Activated T-helper 2 cell treated with anti-CD3 and anti-CD28 coated beads, Interferon-gamma antibody, Interleukin-2, Interleukin-4, amounts not matched to agents 10 μg/mL and 5 μg/mL and 100 μg/mL, durations not matched to agents 14 hours and 24 hours and 36 hours (primary cell): ENCODE measurements around the gene TRAK1. TPM values are rescaled to one million over a fixed set of nuclear protein-coding genes. Genes with fewer than 3 reads are reported as not detected.

ENCODE experiments used
- DNase-seq: peaks from one replicate; pipeline ENCODE4 v3.0.0; 2021; ENCODE audit warnings: low spot score
- H3K27ac Mint-ChIP-seq: one replicate; pipeline ENCODE4 v1.8.0; 2021; ENCODE audit warnings: mixed read lengths
- H3K27me3 Mint-ChIP-seq: one replicate; pipeline ENCODE4 v1.8.0; 2021; ENCODE audit warnings: low read depth, mixed read lengths
- H3K36me3 Mint-ChIP-seq: one replicate; pipeline ENCODE4 v1.8.0; 2021; ENCODE audit warnings: low read depth, mixed read lengths
- H3K4me1 Mint-ChIP-seq: one replicate; pipeline ENCODE4 v1.8.0; 2021; ENCODE audit warnings: low read depth, mixed read lengths
- H3K4me3 Mint-ChIP-seq: one replicate; pipeline ENCODE4 v1.8.0; 2021; ENCODE audit warnings: low read depth, mild to moderate bottlenecking, moderate library complexity, mixed read lengths
- H3K9me3 Mint-ChIP-seq: one replicate; pipeline ENCODE4 v1.8.0; 2021; ENCODE audit warnings: mixed read lengths
- intact Hi-C: fragments of 100-400 bp; cut with micrococcal nuclease; formaldehyde crosslinking; loops from one replicate; pipeline ENCODE4 v1.15.1; 2023
- total RNA-seq: library from RNA; stranded (reverse); gene quantifications from 2 replicates; pipeline ENCODE4 v1.2.3, GENCODE V29; 2022

TRAK1 gene
- total RNA-seq, 1 donor from 2014 or later: 37.8 TPM

DNA sequence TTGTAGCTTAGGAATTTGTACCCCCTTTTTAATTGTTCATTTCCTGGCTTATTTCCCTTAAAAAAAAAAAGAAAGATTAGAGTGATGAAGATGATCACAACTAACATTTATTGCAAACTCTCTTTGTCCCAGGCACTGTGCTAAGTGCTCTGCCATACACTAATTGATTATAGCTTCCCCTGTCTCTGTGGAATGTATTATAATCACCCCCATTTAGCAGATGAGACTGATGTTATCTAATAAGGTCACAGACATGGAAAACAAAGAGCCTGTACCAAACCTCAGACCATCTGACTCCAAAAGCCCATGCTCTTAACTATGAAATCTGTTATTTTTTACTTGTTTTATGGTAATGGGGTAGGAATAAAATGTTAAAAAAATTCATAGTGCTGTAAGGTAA, 53.1 kb downstream of the TRAK1 start:
- intact Hi-C loops: no loop called here
- no peak overlapping the region for H3K27ac Mint-ChIP-seq
- peaks cover 17% of the 10 kb centered on the region for H3K4me1 Mint-ChIP-seq
- H3K36me3 Mint-ChIP-seq: no peaks in the 10 kb centered on the region
- no peak overlapping the region for H3K4me3 Mint-ChIP-seq
- no peaks in the 10 kb centered on the region for H3K27me3 Mint-ChIP-seq
- H3K9me3 Mint-ChIP-seq: no peaks in the 10 kb centered on the region
- DNase-seq: no peak

DNA sequence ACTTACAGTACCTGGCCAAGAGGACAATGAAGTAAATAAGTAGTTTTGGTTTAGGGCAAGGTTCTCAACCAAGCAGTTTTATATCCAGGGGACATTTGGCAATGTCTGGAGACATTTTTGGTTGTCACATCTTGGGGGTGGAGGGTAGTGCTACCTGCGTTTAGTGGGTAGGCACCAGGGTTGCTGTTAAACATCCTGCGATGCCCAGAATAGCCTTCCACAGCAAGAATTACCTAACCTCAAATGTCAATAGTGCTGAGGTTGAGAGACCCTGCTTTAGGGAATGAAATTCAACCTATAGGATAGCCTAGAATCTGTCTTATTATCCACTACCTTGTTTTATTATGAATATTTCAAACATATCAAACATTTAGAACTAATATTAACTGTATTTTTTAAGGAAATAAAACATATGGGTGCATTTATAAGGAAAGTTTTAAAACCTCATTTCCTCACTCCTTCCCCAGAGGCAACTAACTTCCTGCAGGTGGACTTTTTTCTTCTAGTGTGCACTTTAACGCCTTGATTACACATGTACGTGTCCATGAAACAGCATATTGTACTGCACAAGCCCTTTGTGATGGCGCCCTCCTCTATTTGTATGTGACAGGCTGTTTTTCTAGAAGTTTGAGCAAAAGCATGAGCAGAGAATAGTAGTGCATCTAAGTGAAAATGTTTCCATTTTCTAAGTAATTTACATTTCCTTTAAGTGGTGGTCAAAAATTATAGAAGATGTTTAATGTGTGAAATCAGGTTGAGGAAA, 57.1 kb downstream of the TRAK1 start:
- peaks cover 17% of the 10 kb centered on the region for H3K4me1 Mint-ChIP-seq
- H3K4me3 Mint-ChIP-seq: no peak overlapping the region
- H3K27me3 Mint-ChIP-seq: no peaks in the 10 kb centered on the region
- DNase-seq: no peak
- H3K27ac Mint-ChIP-seq: no peak overlapping the region
- intact Hi-C loops: no loop called here
- no peaks in the 10 kb centered on the region for H3K9me3 Mint-ChIP-seq
- no peaks in the 10 kb centered on the region for H3K36me3 Mint-ChIP-seq

DNA sequence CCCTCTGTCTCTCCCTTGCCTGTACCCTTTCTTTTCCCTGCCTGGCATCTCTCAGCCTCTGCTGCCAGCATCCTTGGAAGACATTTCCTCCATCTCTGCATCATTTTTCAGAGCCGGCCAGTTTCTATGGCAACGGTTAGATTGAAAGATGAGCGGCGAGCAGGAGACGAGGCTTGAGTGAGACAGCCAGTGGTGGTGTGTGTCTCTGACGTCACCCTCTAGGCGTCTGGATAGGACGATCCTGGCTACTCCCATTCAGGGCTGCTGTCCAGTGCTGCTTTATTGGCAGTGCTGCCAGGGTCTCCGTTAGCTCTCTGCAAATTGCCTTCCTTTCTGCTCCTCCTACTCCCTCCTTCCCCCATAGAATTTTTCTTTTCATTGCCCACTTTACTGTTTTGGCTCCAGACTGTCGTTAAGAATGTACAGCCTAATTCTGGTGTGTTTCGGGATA, 57.9 kb downstream of the TRAK1 start:
- Mint-ChIP-seq H3K36me3 (no peaks in the 10 kb centered on the region), H3K4me3 (no peak overlapping the region), H3K9me3 (no peaks in the 10 kb centered on the region), H3K27me3 (no peaks in the 10 kb centered on the region), H3K27ac (no peak overlapping the region), H3K4me1 (peaks cover 15% of the 10 kb centered on the region)
- no peak for DNase-seq
- intact Hi-C loops: no loop called here

DNA sequence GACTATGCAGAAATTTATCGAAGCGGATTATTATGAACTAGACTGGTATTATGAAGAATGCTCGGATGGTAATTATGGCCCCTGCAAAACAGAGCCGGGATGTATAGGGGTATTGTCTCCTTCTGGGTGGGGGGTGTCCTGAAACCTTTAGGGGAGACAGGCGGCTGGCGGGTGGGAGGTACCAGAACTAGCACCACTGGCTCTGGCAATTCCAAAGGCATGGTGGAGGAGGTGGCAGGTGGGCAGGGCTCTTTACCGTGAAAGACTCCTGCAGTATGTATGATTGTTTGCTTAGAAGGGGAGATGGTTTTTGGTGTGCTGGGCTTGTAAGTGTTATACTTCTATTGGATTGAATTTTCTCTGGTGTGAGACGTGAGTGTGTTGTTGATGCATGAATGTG, 58.4 kb downstream of the TRAK1 start:
- no peak for DNase-seq
- no peak overlapping the region for H3K27ac Mint-ChIP-seq
- H3K4me1 Mint-ChIP-seq: peaks cover 12% of the 10 kb centered on the region
- no peak overlapping the region for H3K4me3 Mint-ChIP-seq
- H3K9me3 Mint-ChIP-seq: no peaks in the 10 kb centered on the region
- no peaks in the 10 kb centered on the region for H3K36me3 Mint-ChIP-seq
- intact Hi-C loops: no loop called here
- H3K27me3 Mint-ChIP-seq: no peaks in the 10 kb centered on the region

DNA sequence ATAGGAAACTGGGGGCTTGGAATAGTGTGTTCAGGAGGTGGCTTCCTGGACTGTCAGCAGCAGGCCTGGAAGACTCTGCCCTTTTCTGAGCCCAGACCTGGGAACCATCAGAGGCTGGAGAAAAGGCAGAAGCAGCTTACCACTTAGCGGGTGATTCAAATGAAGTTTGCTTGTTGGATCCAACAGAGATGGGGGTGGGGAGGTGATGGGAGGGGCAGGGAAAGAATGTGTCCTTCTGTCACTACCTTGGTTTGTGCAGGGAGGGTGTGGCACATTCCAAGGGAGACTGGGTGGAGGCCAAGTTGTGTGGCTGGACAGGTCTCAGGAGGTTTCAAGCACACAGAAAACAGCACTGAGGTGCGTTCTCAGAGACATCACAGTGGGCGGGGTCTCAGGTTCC, 58.8 kb downstream of the TRAK1 start:
- Mint-ChIP-seq H3K36me3 (no peaks in the 10 kb centered on the region), H3K9me3 (no peaks in the 10 kb centered on the region), H3K4me3 (no peak overlapping the region), H3K27me3 (no peaks in the 10 kb centered on the region), H3K27ac (no peak overlapping the region), H3K4me1 (peaks cover 12% of the 10 kb centered on the region)
- DNase-seq: no peak
- intact Hi-C loops: no loop called here

DNA sequence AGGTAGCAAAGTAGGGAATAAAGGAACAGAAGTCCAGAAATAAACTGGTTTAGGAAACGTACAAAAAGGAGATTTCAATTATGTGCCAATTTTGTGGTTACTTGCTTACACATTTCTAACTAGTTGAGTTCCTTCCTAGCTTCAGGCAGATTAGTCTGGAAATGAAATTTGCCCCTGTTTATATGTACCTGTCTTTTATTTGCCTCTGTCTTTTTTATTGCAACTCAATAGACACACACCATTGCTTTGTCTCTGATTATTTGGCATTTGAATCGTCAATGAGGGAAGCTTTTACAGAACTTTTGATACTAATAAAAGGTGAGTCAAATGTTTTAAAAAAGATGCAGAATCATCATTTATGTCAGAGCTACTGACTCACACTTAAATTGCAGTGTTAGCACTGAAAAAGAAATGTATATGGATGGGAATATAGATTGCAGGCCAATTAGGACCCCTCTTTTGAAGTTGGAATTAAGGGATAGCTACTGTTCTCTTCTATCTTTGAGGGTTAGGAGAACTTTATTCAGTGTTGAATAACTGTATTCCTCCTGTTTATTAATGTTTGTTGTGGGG, 60.5 kb downstream of the TRAK1 start:
- Mint-ChIP-seq H3K9me3 (no peaks in the 10 kb centered on the region), H3K4me3 (no peak overlapping the region), H3K27me3 (no peaks in the 10 kb centered on the region), H3K27ac (no peak overlapping the region), H3K36me3 (no peaks in the 10 kb centered on the region), H3K4me1 (peaks cover 12% of the 10 kb centered on the region)
- DNase-seq: no peak
- intact Hi-C loops: no loop called here

DNA sequence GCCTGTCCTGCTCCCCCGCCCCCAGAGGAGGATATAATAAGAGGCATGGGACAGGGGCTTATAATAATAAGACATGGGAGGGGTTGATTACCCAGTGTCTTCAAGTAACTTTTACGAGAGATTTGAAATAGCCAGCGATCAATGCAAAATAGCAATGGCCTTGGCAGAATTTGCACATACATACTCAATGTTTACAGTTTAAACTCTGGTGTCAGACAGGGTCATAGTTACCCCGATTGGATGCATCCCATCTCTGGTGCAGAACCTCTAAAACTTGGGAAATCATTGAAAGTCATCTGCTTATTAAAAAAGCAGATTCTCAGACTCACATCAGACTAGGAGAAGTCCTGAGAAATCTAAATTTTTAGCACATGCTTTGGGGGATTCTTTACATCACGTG, 61.0 kb downstream of the TRAK1 start:
- Mint-ChIP-seq H3K4me1 (peaks cover 10% of the 10 kb centered on the region), H3K27me3 (no peaks in the 10 kb centered on the region), H3K4me3 (no peak overlapping the region), H3K27ac (no peak overlapping the region), H3K36me3 (no peaks in the 10 kb centered on the region), H3K9me3 (no peaks in the 10 kb centered on the region)
- intact Hi-C loops: no loop called here
- DNase-seq: no peak

DNA sequence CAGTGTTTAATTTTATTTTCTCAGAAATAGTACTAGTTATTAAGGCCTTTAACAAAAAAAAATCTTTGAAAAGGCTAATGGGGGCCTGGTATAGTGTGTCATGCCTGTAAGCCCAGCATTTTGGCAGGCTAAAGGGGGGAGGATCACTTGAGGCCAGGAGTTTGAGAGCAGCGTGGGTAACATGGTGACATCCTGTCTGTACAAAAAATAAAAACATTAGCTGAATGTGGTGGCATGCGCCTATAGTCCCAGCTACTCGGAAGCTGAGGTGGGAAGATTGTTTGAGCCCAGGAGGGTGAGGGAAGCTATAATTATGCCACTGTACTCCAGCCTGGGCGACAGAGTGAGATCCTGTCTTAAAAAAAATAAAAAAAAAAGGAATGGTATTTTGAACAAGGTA, 61.9 kb downstream of the TRAK1 start:
- no peak for DNase-seq
- no peaks in the 10 kb centered on the region for H3K9me3 Mint-ChIP-seq
- no peak overlapping the region for H3K4me3 Mint-ChIP-seq
- intact Hi-C loops: no loop called here
- H3K4me1 Mint-ChIP-seq: peaks cover 6% of the 10 kb centered on the region
- no peaks in the 10 kb centered on the region for H3K36me3 Mint-ChIP-seq
- no peaks in the 10 kb centered on the region for H3K27me3 Mint-ChIP-seq
- no peak overlapping the region for H3K27ac Mint-ChIP-seq

DNA sequence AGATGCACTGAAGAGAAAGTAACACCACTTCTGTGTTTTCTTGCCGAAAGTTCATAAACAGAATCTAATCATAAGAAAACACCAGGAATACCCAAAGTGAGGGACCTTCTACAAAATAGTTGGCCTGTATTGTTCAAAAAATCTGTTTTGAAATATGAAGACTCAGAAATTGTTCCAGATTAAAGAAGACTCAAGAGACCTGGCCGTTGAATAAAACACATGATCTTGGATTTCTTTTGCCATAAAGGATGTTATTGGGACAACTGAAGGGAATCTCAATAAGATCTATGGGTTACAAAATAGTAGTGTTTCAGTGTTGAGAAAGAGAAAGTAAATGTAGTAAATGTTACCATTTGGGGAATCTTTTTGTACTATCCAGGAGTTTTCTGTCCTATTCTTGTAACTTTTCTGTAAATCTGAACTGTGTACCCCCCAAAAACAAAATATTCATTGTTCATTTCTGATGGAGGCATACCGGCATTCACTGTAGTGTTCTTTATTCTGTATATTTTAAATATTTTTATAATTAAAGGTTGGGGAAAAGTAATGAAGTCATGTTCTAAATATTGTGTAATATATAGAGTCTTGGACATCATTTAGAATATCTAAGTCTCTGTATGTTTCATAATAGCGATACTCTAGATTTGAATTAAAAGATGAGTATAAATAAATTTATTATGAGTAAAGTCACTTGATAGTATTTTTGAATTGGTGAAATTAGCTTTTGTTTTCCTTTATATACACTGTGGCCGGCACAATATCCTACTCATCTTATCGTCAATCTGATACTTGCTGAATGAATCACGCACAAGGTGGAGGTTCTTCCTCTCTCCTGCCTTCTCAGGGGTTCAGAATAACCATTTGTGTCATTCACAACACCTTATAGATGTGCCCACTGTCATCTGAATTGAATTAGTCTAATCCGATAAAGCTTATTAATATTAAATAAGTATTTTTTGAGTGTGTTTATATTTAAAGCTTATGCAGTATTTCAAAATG, 66.7 kb downstream of the TRAK1 start:
- H3K4me1 Mint-ChIP-seq: peaks cover 29% of the 10 kb centered on the region
- no peak for DNase-seq
- H3K27ac Mint-ChIP-seq: no peak overlapping the region
- intact Hi-C loops: no loop called here
- no peaks in the 10 kb centered on the region for H3K27me3 Mint-ChIP-seq
- no peaks in the 10 kb centered on the region for H3K9me3 Mint-ChIP-seq
- H3K36me3 Mint-ChIP-seq: no peaks in the 10 kb centered on the region
- H3K4me3 Mint-ChIP-seq: no peak overlapping the region

DNA sequence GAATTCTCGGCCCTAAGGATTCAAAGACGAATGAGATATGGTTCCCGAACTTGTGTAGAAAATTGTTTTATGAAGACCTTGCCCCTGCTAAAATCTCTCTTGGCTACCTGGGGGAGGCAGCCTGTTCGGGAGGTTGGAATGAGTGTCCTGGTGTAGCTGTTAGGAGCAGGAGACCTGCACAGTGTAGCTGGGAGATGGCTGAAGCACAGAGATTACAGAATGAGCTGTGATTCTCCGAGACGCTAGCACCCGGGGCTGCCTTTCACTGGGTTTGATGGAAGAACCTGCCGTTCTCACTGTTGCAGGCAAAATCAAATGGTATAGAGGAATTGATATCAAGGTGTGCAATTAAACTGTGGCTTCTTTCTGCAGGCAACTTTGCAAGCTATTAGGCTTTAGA, 68.0 kb downstream of the TRAK1 start:
- intact Hi-C loops: no loop called here
- no peak for DNase-seq
- H3K36me3 Mint-ChIP-seq: peaks cover 3% of the 10 kb centered on the region
- no peak overlapping the region for H3K27ac Mint-ChIP-seq
- no peaks in the 10 kb centered on the region for H3K9me3 Mint-ChIP-seq
- H3K4me1 Mint-ChIP-seq: peaks cover 36% of the 10 kb centered on the region
- no peaks in the 10 kb centered on the region for H3K27me3 Mint-ChIP-seq
- H3K4me3 Mint-ChIP-seq: peak overlapping the region; percentile 46

DNA sequence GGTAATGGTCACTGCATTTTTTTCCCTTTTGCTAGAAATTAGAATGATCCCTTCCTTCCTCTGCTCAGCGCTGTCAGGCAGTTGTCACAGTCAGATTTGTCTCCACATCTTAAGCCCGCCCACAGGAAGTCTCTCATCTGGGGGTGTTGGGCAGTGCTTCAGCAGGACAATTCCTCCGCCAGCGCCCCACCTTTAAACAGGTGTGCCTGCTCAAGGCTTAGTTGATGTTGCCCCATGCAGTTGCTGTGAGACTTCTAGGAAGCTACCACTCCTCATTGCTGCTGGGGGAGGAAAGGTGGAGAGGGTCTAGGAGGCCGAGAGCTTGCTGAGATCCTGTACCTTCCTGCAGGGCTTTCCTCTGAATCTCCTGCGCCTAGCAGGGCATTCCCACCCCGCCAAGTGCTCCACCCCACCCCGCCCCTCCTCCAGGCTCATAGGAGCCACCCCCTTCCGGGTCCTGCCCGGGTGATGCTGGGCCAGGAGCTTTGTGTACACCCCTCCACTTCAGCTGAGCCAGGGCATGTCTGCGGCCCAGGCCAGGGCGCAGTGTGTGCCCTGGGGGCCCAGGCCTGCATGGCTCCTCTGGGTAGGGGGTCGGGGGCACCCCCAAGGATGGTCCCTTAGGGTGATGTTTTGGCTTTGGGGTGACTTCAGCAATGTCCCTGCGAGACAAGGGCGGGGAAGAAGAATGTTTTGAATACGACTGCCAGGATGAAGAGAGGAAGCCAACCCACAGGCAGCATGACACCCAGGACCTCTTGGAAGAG, 68.7 kb downstream of the TRAK1 start:
- H3K4me3 Mint-ChIP-seq: peak overlapping the region; percentile 55
- intact Hi-C loops: loop anchor here (5.0 kb wide), 1 partner anchor 198 kb away; the partner anchor contains the start of gene ULK4

More for the DNA sequence above, 68.7 kb downstream of the TRAK1 start:
- Mint-ChIP-seq H3K4me1 (peaks cover 39% of the 10 kb centered on the region), H3K9me3 (no peaks in the 10 kb centered on the region), H3K36me3 (peaks cover 3% of the 10 kb centered on the region), H3K27me3 (no peaks in the 10 kb centered on the region), H3K27ac (peak overlapping the region; percentile 43)
- DNase-seq: peak; percentile 34
